HEK293 (cell line): ENCODE measurements around the gene CD300LB.

Source experiments
- BCL11B ChIP-seq: fragments of 450-650 bp; formaldehyde crosslinking; IDR thresholded peaks from 2 replicates; pipeline ENCODE4 v1.5.1; 2016; ENCODE audit warnings: low read depth, missing biosample characterization, missing genetic modification characterization
- EGR2 ChIP-seq: fragments of 450-650 bp; formaldehyde crosslinking; IDR thresholded peaks from 2 replicates; pipeline ENCODE4 v1.5.1; 2016; ENCODE audit warnings: low read depth, missing biosample characterization, missing genetic modification characterization
- GLI4 ChIP-seq: fragments of 450-650 bp; formaldehyde crosslinking; IDR thresholded peaks from 2 replicates; pipeline ENCODE4 v1.5.1; 2016; ENCODE audit warnings: missing biosample characterization, missing genetic modification characterization
- KLF10 ChIP-seq: fragments of 450-650 bp; IDR thresholded peaks from 2 replicates; pipeline ENCODE4 v1.5.1; 2018; ENCODE audit warnings: missing biosample characterization, mild to moderate bottlenecking, missing genetic modification characterization
- MYNN ChIP-seq: fragments of 450-650 bp; formaldehyde crosslinking; IDR thresholded peaks from 2 replicates; pipeline ENCODE4 v1.5.1; 2016; ENCODE audit warnings: missing biosample characterization, missing genetic modification characterization, borderline replicate concordance
- OSR2 ChIP-seq: fragments of 450-650 bp; formaldehyde crosslinking; IDR thresholded peaks from 2 replicates; pipeline ENCODE4 v1.5.1; 2016; ENCODE audit warnings: missing biosample characterization, missing genetic modification characterization
- PRDM4 ChIP-seq: fragments of 450-650 bp; formaldehyde crosslinking; IDR thresholded peaks from 2 replicates; pipeline ENCODE4 v1.5.1; 2017; ENCODE audit warnings: missing biosample characterization, missing genetic modification characterization
- SCRT2 ChIP-seq: fragments of 450-650 bp; formaldehyde crosslinking; IDR thresholded peaks from 2 replicates; pipeline ENCODE4 v1.5.1; 2016; ENCODE audit warnings: missing biosample characterization, missing genetic modification characterization
- SETDB1 ChIP-seq: IDR thresholded peaks from one replicate; pipeline ENCODE4 v1.6.1; 2017; ENCODE audit warnings: mild to moderate bottlenecking, low read length, moderate library complexity, mixed read lengths; ENCODE audit not compliant: insufficient read length
- TRIM28 ChIP-seq: IDR thresholded peaks from 2 replicates; pipeline ENCODE4 v1.6.1; 2011; ENCODE audit warnings: low read length, control low read depth, borderline replicate concordance
- WT1 ChIP-seq: fragments of 450-650 bp; formaldehyde crosslinking; IDR thresholded peaks from 2 replicates; pipeline ENCODE4 v1.5.1; 2016; ENCODE audit warnings: missing biosample characterization, missing genetic modification characterization
- ZBTB44 ChIP-seq: fragments of 450-650 bp; IDR thresholded peaks from 2 replicates; pipeline ENCODE4 v1.5.1; 2018; ENCODE audit warnings: missing biosample characterization, mild to moderate bottlenecking, missing genetic modification characterization
- ZIC2 ChIP-seq: fragments of 450-650 bp; formaldehyde crosslinking; IDR thresholded peaks from 2 replicates; pipeline ENCODE4 v1.5.1; 2016; ENCODE audit warnings: missing biosample characterization, missing genetic modification characterization
- ZNF157 ChIP-seq: fragments of 450-650 bp; formaldehyde crosslinking; IDR thresholded peaks from 2 replicates; pipeline ENCODE4 v1.5.1; 2016; ENCODE audit warnings: missing biosample characterization, missing genetic modification characterization
- ZNF16 ChIP-seq: fragments of 450-650 bp; formaldehyde crosslinking; IDR thresholded peaks from 2 replicates; pipeline ENCODE4 v1.5.1; 2016; ENCODE audit warnings: low read depth, missing biosample characterization, missing genetic modification characterization
- ZNF174 ChIP-seq: fragments of 450-650 bp; formaldehyde crosslinking; IDR thresholded peaks from 2 replicates; pipeline ENCODE4 v1.5.0; 2017; ENCODE audit warnings: missing biosample characterization, mild to moderate bottlenecking, missing genetic modification characterization
- ZNF175 ChIP-seq: fragments of 450-650 bp; formaldehyde crosslinking; IDR thresholded peaks from 2 replicates; pipeline ENCODE4 v1.5.1; 2016; ENCODE audit warnings: missing biosample characterization, missing genetic modification characterization
- ZNF2 ChIP-seq: fragments of 450-650 bp; formaldehyde crosslinking; IDR thresholded peaks from 2 replicates; pipeline ENCODE4 v1.5.1; 2016; ENCODE audit warnings: missing biosample characterization, missing genetic modification characterization
- ZNF202 ChIP-seq: fragments of 450-650 bp; formaldehyde crosslinking; IDR thresholded peaks from 2 replicates; pipeline ENCODE4 v1.5.1; 2016; ENCODE audit warnings: missing biosample characterization, missing genetic modification characterization, borderline replicate concordance
- ZNF221 ChIP-seq: fragments of 450-650 bp; formaldehyde crosslinking; IDR thresholded peaks from 2 replicates; pipeline ENCODE4 v1.5.1; 2017; ENCODE audit warnings: missing biosample characterization, missing genetic modification characterization, borderline replicate concordance
- ZNF239 ChIP-seq: fragments of 450-650 bp; formaldehyde crosslinking; IDR thresholded peaks from 2 replicates; pipeline ENCODE4 v1.5.1; 2016; ENCODE audit warnings: missing biosample characterization, missing genetic modification characterization
- ZNF24 ChIP-seq: fragments of 450-650 bp; formaldehyde crosslinking; IDR thresholded peaks from 2 replicates; pipeline ENCODE4 v1.5.1; 2016; ENCODE audit warnings: missing biosample characterization, missing genetic modification characterization
- ZNF274 ChIP-seq, 2 experiments: fragments of 200-500 bp in 1 of 2; fragments of 450-650 bp in 1 of 2; sonication (Bioruptor generic) in 1 of 2; formaldehyde crosslinking in 1 of 2; IDR thresholded peaks; 2 replicates each; pipeline versions ENCODE4 v1.5.1 to v1.6.1; 2014 to 2016; ENCODE audit warnings: borderline replicate concordance in 1 of 2, inconsistent platforms in 1 of 2, low read length in 1 of 2, missing biosample characterization in 1 of 2, missing genetic modification characterization in 1 of 2
- ZNF335 ChIP-seq: fragments of 450-650 bp; formaldehyde crosslinking; conservative IDR thresholded peaks from 2 replicates; pipeline ENCODE4 v1.5.1; 2016; ENCODE audit warnings: missing biosample characterization, missing genetic modification characterization
- ZNF544 ChIP-seq: fragments of 450-650 bp; formaldehyde crosslinking; IDR thresholded peaks from 2 replicates; pipeline ENCODE4 v1.5.0; 2017; ENCODE audit warnings: missing biosample characterization, missing genetic modification characterization
- ZNF561 ChIP-seq: fragments of 450-650 bp; IDR thresholded peaks from 2 replicates; pipeline ENCODE4 v1.5.1; 2018; ENCODE audit warnings: missing biosample characterization, missing genetic modification characterization, borderline replicate concordance
- ZNF600 ChIP-seq: fragments of 450-650 bp; formaldehyde crosslinking; IDR thresholded peaks from 2 replicates; pipeline ENCODE4 v1.5.1; 2016; ENCODE audit warnings: missing biosample characterization, missing genetic modification characterization
- ZNF623 ChIP-seq: fragments of 450-650 bp; formaldehyde crosslinking; IDR thresholded peaks from 2 replicates; pipeline ENCODE4 v1.5.1; 2016; ENCODE audit warnings: missing biosample characterization, missing genetic modification characterization
- ZNF837 ChIP-seq: fragments of 450-650 bp; formaldehyde crosslinking; IDR thresholded peaks from 2 replicates; pipeline ENCODE4 v1.5.1; 2016; ENCODE audit warnings: missing biosample characterization, missing genetic modification characterization
- ZSCAN30 ChIP-seq: fragments of 450-650 bp; IDR thresholded peaks from 2 replicates; pipeline ENCODE4 v1.5.1; 2018; ENCODE audit warnings: missing biosample characterization, mild to moderate bottlenecking, missing genetic modification characterization, moderate library complexity
- ZSCAN4 ChIP-seq: fragments of 450-650 bp; formaldehyde crosslinking; IDR thresholded peaks from 2 replicates; pipeline ENCODE4 v1.5.1; 2017; ENCODE audit warnings: missing biosample characterization, missing genetic modification characterization
- ZSCAN5A ChIP-seq: fragments of 450-650 bp; formaldehyde crosslinking; IDR thresholded peaks from 2 replicates; pipeline ENCODE4 v1.5.1; 2016; ENCODE audit warnings: missing biosample characterization, missing genetic modification characterization

Gene CD300LB

GRCh38 chr17:74569020-74570003 is 38.0 kb upstream of the CD300LB start (continued):
- TF ChIP-seq EGR2 (tag by site-specific recombination) (peak; percentile 99), ZNF174 (tag by site-specific recombination) (no peak), ZSCAN30 (tag by site-specific recombination) (no peak), ZNF600 (tag by site-specific recombination) (peak; percentile 69), ZNF175 (tag by site-specific recombination) (no peak), BCL11B (tag by site-specific recombination) (no peak), ZNF274 (IDR thresholded peaks at IDR 0.05; ENCODE audit: low read length) (no peak), ZNF274 (tag by site-specific recombination; IDR thresholded peaks at IDR 0.05; ENCODE audit: borderline replicate concordance) (no peak), ZNF561 (tag by site-specific recombination) (no peak), ZIC2 (peak; percentile 44; the same call in 1 of the 2 replicates), OSR2 (tag by site-specific recombination) (0 out of 2 replicates have a peak, but pooled peaks have one; percentile 24), ZSCAN4 (peak; percentile 70), KLF10 (tag by site-specific recombination) (no peak), WT1 (0 out of 2 replicates have a peak, but pooled peaks have one; percentile 24), ZNF202 (tag by site-specific recombination) (no peak), SETDB1 (no peak), ZNF239 (tag by site-specific recombination) (0 out of 2 replicates have a peak, but pooled peaks have one; percentile 67), ZNF623 (tag by site-specific recombination) (no peak), MYNN (tag by site-specific recombination) (no peak), ZNF24 (no peak), PRDM4 (tag by site-specific recombination) (no peak), SCRT2 (tag by site-specific recombination) (no peak), ZNF221 (tag by site-specific recombination) (no peak), GLI4 (tag by site-specific recombination) (no peak; the same call in none of the 2 replicates), ZNF544 (tag by site-specific recombination) (no peak), ZNF16 (tag by site-specific recombination) (no peak), ZNF335 (tag by site-specific recombination) (no peak), ZNF2 (tag by site-specific recombination) (no peak), ZSCAN5A (tag by site-specific recombination) (no peak), ZNF157 (tag by site-specific recombination) (no peak), ZNF837 (no peak), TRIM28 (no peak), ZBTB44 (tag by site-specific recombination) (no peak)
